Femur (tissue), 1 donor: Measurements from ENCODE around the gene POPDC2.
"Not testable (repeated sequence)": the region's sequence is repeated elsewhere in the genome, so short reads cannot be mapped to it uniquely, and the experiment has no call there.

Experiments
- DNase-seq: peaks from one replicate; pipeline ENCODE4 v3.0.0-alpha.2; 2017

POPDC2 gene

DNA sequence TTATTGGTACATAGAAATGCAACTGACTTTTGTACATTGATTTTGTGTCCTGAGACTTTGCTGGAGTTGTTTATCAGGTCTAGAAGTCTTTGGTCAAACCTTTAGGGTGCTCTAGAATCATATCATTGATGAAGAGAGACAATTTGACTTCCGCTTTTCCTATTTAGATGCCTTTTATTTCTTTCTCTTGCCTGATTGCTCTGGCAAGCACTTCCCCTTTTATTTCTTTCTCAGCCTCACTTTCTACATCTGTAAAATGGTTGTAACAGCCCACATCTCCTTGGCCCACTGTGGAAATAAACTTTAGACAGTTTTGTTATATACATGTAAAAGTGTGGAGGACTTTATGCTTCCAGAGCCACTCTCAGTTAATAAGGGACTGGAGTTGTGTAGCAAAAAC, 48.7 kb downstream of the POPDC2 start:
- no peak for DNase-seq

DNA sequence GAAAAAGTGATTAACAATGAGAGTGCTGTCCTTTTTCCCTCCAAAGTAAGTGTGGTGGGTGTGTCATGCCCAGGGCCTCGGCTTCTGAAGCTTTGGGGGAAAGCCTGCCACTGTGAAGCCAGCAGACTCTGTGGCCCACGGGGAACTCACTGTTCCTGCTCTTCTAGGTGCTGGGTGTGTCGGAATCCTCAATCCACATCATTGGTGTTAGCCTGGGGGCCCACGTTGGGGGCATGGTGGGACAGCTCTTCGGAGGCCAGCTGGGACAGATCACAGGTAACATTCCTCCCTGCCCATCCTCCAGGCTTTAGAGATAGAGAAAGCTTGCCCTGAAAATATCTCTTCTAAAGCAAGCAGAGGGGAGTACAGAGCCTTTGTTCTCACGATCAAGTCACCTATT, 51.1 kb downstream of the POPDC2 start:
- no peak for DNase-seq

DNA sequence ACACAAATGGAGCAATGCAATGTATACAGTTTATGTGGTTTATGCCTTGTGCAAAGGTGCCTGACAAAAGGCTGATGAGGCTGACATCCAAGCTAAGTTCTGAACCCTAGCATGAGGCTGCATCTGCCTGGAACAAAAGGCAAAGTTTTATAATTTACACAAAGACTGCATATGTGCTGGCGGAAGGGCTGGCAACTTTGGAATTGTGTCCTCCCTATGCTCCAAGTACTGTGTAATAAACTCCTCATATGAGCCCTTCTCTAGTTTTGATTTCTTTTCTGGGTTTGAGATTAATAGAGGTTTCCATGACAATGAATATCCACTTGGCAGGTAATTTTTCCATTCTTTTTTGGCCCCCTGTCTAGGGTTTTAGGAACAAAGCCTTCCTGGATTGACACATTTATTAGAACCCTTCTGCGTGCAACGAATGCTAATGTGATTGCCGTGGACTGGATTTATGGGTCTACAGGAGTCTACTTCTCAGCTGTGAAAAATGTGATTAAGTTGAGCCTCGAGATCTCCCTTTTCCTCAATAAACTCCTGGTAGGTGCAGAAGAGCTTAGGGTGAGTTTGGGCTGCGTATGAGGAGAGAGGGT, 51.9 kb downstream of the POPDC2 start:
- no peak for DNase-seq

DNA sequence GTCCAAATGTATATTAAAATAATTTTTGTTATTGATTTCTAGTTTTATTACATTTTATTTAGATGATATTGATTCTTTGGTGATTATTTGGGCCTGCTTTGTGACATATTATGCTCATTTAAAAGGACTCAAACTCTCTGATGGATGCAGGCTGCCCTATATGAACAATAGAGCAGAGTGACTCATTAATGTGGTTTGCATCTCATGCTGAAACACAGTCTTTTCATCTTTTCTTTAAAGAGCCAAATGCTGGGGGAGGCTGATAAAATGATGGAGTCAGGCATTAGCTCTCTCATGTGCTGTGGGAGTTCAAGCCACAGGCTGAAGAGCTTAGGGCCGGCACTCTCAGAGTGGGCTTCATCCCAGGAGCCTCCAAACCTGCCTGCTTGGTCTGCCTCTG, 55.5 kb downstream of the POPDC2 start:
- no peak for DNase-seq

DNA sequence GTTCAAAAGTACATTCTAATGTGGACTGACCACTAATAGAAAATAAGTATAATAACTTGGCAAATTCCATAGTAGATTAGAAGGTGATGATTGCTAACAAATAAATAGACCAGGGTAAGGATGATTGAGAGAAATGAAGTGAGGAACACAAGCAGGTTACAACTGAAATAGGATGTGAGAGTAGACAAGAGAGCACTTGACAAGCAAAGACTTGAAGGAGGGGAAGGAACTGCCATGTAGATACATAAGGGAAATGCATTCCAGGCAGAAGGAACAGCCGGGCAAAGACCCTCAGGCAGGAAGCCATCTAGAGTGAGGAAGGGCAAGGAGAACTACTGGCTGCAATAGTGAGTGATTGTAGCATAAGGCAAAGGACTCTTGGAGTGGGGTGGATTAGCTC, 57.7 kb downstream of the POPDC2 start:
- no peak for DNase-seq

DNA sequence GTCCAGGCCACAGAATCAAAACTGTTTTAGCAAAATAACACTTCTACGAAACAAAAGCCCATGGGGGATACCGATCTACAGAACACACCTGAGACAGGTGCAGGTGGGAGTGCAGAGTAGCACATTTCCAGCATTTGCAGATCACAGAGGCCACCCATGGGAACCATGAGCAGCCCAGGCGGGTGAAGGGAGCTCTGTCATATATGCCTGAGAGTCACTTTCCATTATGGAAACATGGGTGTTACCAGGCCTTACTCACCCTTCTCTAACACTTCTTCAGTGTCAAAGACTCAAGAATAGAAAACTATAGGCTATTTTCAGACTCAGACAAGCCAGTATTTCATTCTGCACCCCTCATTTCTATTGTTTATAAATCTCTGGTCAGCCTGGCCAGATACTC, 59.2 kb downstream of the POPDC2 start:
- no peak for DNase-seq

DNA sequence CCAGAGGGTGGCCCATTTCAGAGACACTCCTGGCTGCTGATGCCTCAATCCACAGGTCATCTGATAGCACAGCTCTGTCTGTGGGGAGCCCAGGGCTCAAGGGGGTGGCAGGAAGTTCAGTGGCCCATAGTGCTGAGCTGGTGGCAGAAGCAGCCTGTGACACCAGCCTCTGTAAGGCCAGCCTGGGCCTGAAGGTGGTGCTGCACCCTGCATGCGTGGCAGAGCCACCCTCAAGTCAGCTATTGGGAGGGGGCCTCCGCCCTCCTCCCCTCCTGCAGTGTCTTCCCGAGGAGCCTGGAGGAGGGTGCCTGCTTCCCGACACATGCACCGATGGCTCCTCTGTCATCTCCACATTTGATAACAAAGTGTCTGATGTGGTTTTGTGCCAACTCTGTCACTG, 59.7 kb downstream of the POPDC2 start:
- no peak for DNase-seq

DNA sequence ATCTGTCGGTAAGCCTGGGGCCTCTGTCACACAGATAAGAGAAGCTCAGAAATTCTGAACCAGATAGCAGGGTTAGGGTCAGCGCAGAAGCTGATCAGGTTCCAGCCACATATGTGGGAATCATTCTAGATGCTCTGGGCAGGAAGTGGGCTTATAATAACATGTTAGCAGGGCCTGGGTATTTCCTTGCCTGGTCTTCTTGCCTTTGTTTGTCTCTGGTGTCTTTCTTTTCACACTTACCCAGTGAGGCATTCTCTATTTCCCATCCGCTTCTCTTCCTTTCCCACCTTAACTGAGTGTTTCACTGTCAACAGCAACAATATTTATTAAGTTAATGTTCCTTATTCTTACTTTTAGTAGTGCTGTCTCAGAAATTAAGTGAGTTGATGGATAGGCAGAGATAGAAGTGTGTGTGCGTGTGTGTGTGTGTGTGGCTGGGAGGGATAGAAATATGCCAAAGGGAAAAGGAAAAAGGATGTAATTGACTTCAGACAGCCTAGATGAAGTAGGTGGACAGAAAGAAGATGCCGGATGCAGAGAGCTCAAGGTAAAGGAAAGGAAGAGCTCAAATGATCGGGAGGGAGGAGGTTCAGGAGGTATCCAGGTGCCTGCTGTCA, 60.7 kb downstream of the POPDC2 start:
- no peak for DNase-seq

DNA sequence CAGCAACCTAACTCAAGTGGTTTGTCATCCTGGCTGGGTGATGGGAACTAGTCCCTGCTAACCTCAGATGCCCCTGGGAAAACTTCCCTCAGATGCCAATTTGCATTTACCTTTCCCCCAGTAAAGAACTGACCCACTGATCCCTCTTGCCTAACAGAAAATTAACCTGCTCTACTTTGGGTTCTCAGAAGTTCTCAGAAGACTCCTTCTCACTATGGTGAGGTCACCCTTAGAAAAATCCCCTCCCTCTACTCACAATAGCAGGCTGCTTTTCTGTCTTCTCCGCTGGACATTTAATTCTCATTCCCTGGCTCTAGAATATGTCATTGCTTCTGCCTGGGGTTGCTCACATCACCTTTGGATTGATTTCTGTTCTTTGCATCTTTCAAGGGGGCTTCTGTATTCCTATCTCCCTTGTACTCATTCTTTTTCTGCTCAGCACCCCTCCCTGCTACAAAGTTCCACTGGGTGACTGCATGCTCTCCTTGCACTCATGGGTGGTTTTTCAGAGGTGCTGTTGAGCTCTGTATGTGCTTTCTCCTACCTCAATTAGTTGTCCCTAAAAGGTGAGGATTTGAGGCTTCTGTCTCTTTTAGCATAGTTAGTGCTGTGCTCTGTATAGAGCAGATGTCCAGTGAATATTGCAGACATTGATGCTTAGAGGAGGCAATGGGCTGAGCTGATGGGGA, 61.8 kb downstream of the POPDC2 start:
- no peak for DNase-seq

DNA sequence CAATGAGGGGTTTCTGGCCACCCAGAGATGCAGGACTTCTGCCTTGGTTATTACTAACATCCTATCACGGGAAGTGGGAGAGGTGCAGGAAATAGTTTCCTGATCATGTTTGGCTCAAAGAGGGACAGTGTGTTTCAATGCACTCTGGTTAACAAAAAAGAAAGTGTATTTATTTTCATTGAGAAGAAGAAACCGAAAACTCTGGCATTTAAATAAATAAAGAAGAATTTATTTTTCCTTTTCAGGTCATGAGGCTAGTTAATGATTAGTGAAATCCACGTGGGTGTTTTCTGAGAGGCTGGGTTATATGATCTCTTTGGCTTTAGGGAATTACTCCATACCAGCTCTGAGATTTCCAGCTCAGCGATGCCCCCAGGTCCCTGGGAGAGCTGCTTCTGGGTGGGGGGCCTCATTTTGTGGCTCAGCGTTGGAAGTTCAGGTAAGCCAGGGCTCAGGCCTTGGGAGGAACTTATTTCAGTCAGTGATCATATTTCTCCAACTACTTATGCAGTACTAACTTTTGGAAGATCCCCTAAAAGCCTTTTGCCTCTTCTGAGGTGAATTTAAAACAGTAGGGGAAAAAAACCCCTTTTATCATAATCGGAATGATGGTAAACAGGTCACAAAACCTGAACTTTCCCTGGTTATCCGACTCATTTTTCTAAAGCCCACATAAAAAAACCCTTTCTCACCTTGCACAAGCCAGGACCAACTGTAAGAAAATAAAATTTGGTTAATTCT, 62.7 kb downstream of the POPDC2 start, which contains the start of gene PLA1A:
Gene PLA1A, plus strand, starts transcription at position 338 of the 741 bp plus-strand sequence. Its CDS starts 29 bp downstream, at position 367.
- no peak for DNase-seq

DNA sequence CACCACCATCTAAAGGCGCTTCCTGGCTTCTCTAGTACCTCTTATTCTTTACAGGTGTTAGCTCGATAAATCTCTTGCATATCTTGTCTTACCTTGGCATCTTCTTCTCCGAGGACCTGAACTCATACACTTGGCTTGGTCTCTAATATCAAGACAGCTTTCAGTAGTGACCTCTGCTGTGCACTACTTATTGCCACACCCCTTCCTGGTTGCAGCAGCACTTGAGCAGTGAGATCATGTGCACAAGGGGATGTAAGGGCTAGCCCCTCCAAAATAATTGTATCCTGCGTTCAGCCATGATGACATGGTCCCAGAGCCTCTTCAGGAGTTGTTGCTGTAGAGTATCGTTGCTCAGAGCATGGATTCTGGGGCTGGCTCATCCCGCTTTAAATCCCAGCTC, 64.0 kb downstream of the POPDC2 start:
- no peak for DNase-seq

DNA sequence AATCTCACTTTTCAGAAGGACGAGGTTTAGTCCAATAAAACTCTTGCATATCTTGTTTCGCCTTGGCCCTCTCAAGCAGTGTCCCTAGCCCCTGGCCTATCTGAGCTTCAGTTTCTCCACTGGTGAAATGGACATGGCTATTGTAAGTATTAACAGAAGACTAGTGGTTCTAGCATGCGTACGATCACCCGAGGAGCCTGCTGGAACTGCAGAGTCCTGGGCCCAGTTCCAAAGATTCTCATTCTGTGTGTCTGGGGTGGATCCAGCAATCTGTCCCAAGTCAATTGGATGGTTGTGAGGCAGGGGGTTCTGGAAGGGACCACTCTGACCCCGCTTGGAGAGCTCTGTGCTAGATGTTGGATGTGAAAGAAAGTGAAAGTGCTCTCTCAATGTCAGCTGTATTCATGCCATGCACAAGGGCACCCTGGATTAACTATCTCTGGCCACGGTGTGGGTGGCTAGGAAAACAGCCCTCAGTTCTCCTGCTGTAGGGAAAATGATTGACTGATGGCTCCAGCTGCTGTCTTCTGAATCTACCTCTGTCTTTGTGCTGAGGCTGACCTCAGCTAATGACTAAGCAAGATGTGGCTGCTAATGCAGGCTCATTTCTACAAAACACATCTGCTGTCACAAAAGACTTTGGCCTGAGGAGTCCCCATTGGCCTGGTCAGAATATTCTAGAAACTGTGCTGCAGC, 64.6 kb downstream of the POPDC2 start:
- no peak for DNase-seq

DNA sequence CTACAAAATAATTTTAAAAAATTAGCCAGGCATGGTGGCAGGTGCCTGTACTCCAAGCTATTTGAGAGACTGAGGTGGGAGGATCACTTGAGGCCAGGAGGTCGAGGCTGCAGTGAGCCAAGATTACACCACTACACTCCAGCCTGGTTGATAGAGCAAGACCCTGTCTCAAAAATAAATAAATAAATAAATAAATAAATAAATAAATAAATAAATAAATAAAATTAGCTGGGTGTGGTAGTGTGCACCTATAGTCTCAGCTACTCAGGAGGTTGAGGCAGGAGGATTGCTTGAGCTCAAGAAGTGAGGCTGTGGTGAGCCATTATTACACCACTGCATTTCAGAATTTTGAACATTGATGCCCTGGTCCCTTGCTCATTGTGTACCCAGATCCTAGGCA, 65.5 kb downstream of the POPDC2 start:
- DNase-seq, result not testable (repeated sequence)

DNA sequence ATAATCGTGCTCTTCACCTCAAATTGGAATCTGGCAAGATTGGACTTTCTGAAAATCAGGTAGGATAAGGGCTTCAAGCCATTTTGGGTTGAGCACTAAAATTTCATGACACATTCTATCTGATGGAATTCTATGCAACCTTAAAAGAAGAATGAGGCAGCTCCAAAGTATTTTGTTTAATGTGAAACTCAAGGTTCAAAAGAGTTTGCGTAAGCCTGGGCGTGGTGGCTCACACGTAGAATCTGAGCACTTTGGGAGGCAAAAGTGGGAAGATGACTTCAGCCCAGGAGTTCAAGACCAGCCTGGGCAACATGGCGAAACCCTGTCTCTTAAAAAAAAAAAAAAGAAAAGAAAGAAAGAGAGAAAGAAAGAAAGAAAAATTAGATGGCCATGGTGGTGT, 66.3 kb downstream of the POPDC2 start:
- no peak for DNase-seq

DNA sequence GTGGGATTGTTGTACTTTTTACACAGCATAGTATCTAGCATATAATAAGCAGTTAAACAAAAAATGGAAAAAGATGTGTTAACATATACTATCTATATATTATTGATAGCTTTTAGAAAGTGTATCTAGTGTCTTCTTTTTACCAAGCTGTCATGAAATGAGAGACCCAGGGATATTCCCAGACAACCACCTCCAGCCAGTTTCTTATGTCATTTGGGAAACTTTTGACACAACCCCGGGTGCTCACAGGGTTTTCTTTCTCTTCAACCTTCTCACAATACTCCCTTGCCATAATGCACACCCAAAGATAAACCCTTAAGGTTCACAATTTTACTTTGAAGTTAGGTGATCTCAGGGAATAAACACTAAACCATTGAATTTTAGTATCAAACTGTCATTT, 67.5 kb downstream of the POPDC2 start:
- DNase-seq, result no peak
